Posterior cingulate gyrus (tissue), 11 donors: Measurements from ENCODE around the gene CYP4F2.
"Not testable (repeated sequence)": the region's sequence is repeated elsewhere in the genome, so short reads cannot be mapped to it uniquely, and the experiment has no call there.

Experiments
- DNase-seq, 10 donors: peaks; one replicate each; pipeline versions ENCODE4 v3.0.0 to v3.0.0-alpha.2; 2020 to 2021; ENCODE audit warnings: mixed read lengths in 3 of 10
- intact Hi-C: fragments of 100-400 bp; cut with DNase I; formaldehyde crosslinking; loops from one replicate; pipeline ENCODE4 v1.15.1; 2023

CYP4F2 gene

GRCh38 chr19:15902254-15902653 is 4.4 kb upstream of the CYP4F2 start:
- no peak for DNase-seq
- intact Hi-C loops: no loop called here

GRCh38 chr19:15900504-15900903 is 2.6 kb upstream of the CYP4F2 start:
- intact Hi-C loops: no loop called here

GRCh38 chr19:15900032-15900431 is 2.2 kb upstream of the CYP4F2 start:
- DNase-seq, intact Hi-C loops: not testable (repeated sequence)

More at GRCh38 chr19:15900504-15900903, 2.6 kb upstream of the CYP4F2 start:
- no peak for DNase-seq

GRCh38 chr19:15899561-15899960 is 1.7 kb upstream of the CYP4F2 start:
- intact Hi-C loops: not testable (repeated sequence)
- DNase-seq: peak in 1 of 10 donors; percentile 84

GRCh38 chr19:15897026-15897737 is 692 bp downstream of the CYP4F2 start:
- peak in 2 of 10 donors; percentile 81 for DNase-seq
- intact Hi-C loops: no loop called here

- intact Hi-C loops: no loop called here
- DNase-seq: no peak
Observed at GRCh38 chr19:15895876-15896430, 1.9 kb downstream of the CYP4F2 start.

- no peak for DNase-seq
- intact Hi-C loops: no loop called here
Observed at GRCh38 chr19:15894359-15894758, 3.5 kb downstream of the CYP4F2 start.

GRCh38 chr19:15893477-15893876 is 4.4 kb downstream of the CYP4F2 start:
- DNase-seq: peak in 1 of 10 donors; percentile 66
- intact Hi-C loops: no loop called here

- DNase-seq: no peak
- intact Hi-C loops: no loop called here
Observed at GRCh38 chr19:15892012-15892411, 5.9 kb downstream of the CYP4F2 start.

GRCh38 chr19:15891434-15891833 is 6.4 kb downstream of the CYP4F2 start:
- DNase-seq: no peak
- intact Hi-C loops: no loop called here

GRCh38 chr19:15889339-15889738 is 8.5 kb downstream of the CYP4F2 start:
- intact Hi-C loops, DNase-seq: not testable (repeated sequence)

GRCh38 chr19:15885919-15886318 is 12.0 kb downstream of the CYP4F2 start:
- intact Hi-C loops: no loop called here
- DNase-seq: no peak

- no peak for DNase-seq
- intact Hi-C loops: no loop called here
Observed at GRCh38 chr19:15885167-15885566, 12.7 kb downstream of the CYP4F2 start.

- DNase-seq, intact Hi-C loops: not testable (repeated sequence)
Observed at GRCh38 chr19:15883329-15883728, 14.5 kb downstream of the CYP4F2 start.

GRCh38 chr19:15874821-15875474 is 22.9 kb downstream of the CYP4F2 start:
- intact Hi-C loops: no loop called here

GRCh38 chr19:15873771-15874170 is 24.1 kb downstream of the CYP4F2 start:
- DNase-seq, intact Hi-C loops: not testable (repeated sequence)

More at GRCh38 chr19:15874821-15875474, 22.9 kb downstream of the CYP4F2 start:
- DNase-seq: no peak

- DNase-seq: no peak
- intact Hi-C loops: no loop called here
Observed at GRCh38 chr19:15871570-15871969, 26.3 kb downstream of the CYP4F2 start.

GRCh38 chr19:15869873-15870272 is 28.0 kb downstream of the CYP4F2 start:
- intact Hi-C loops: loop anchor here (2.0 kb wide), 1 partner anchor 239 kb away; no protein-coding TSS in a partner anchor
- DNase-seq: no peak

GRCh38 chr19:15869109-15869555 is 28.7 kb downstream of the CYP4F2 start:
- intact Hi-C loops: loop anchor here (2.0 kb wide), 1 partner anchor 238 kb away; no protein-coding TSS in a partner anchor
- peak in 4 of 10 donors; percentile 10 to 32 (median 22) for DNase-seq

GRCh38 chr19:15866636-15867035 is 31.2 kb downstream of the CYP4F2 start:
- intact Hi-C loops: no loop called here
- DNase-seq: no peak

GRCh38 chr19:15864824-15865223 is 33.0 kb downstream of the CYP4F2 start:
- DNase-seq: no peak
- intact Hi-C loops: no loop called here
